Endothelial cell of umbilical vein (primary cell): ENCODE data around the gene CMIP. TPM values are rescaled to one million over a fixed set of nuclear protein-coding genes. Genes with fewer than 3 reads are reported as not detected.

ENCODE experiments used
- BruUV-seq: library from RNA; stranded (reverse); fragments of 400-500 nt; replicated peaks from 2 replicates; lab custom pipeline; 2021; lab: Mats Ljungman, UMichigan
- CTCF ChIA-PET: fragments of 300-600, 350-600 bp; sonication (Branson Sonifier 250); formaldehyde crosslinking; loops from one replicate; lab custom pipeline; 2021; ENCODE audit warnings: antibody characterized with exemption, inconsistent platforms; lab: Charles Lee
- POLR2A ChIA-PET: fragments of 300-600, 350-600 bp; sonication (Branson Sonifier 250); formaldehyde crosslinking; loops from one replicate; lab custom pipeline; 2021; ENCODE audit warnings: antibody characterized with exemption, inconsistent platforms; lab: Charles Lee
- DNase-seq: peaks from one replicate; pipeline ENCODE4 v3.0.0-alpha.2; 2011; ENCODE audit warnings: low read depth, low spot score
- FAIRE-seq: peaks from 2 replicates; lab custom pipeline; 2011; peaks lifted over from hg19 to GRCh38; lab: Jason Lieb, UNC
- H2AFZ ChIP-seq: 2 replicates; pipeline ENCODE4 v1.6.0; 2012; ENCODE audit warnings: low read depth, low read length, control low read depth, inconsistent platforms
- H3K27ac ChIP-seq: 2 replicates; pipeline ENCODE4 v1.5.1; 2011; ENCODE audit warnings: low read depth, mild to moderate bottlenecking, control low read depth, low read length, moderate library complexity; ENCODE audit not compliant: insufficient read depth
- H3K27me3 ChIP-seq, 2 experiments: 2 replicates each; pipeline versions ENCODE4 v1.6.0 to v1.6.1; 2011; ENCODE audit warnings: low read length in 2 of 2, mixed read lengths in 1 of 2; ENCODE audit not compliant: control insufficient read depth in 2 of 2, insufficient read depth in 2 of 2
- H3K36me3 ChIP-seq, 2 experiments: 2 replicates in 1 of 2; 3 replicates in 1 of 2; pipeline ENCODE4 v1.5.1; 2011; ENCODE audit warnings: low read length in 2 of 2, mild to moderate bottlenecking in 1 of 2, moderate library complexity in 1 of 2; ENCODE audit not compliant: control insufficient read depth in 2 of 2, insufficient read depth in 2 of 2; ENCODE audit errors: extremely low read depth in 1 of 2
- H3K4me1 ChIP-seq: 3 replicates; pipeline ENCODE4 v1.5.1; 2011; ENCODE audit warnings: mild to moderate bottlenecking, low read length; ENCODE audit not compliant: control insufficient read depth, insufficient read depth; ENCODE audit errors: extremely low read depth
- H3K4me2 ChIP-seq: 2 replicates; pipeline ENCODE4 v1.6.1; 2011; ENCODE audit warnings: low read length, control low read depth, mixed read lengths; ENCODE audit not compliant: insufficient read depth
- H3K4me3 ChIP-seq, 3 experiments: fragments of 200-600 bp in 1 of 3; sonication (generic), shearing (Covaris generic) in 1 of 3; replicated peaks in 1 of 3; 2 replicates each; pipeline ENCODE4 v1.5.1; 2011 to 2016; ENCODE audit warnings: control low read depth in 3 of 3, low read length in 3 of 3, mild to moderate bottlenecking in 2 of 3, inconsistent platforms in 1 of 3, low read depth in 1 of 3, moderate library complexity in 1 of 3; ENCODE audit not compliant: insufficient read depth in 1 of 3
- H3K79me2 ChIP-seq: 2 replicates; pipeline ENCODE4 v1.6.0; 2012; ENCODE audit warnings: low read length, inconsistent platforms; ENCODE audit not compliant: control insufficient read depth, insufficient read depth
- H3K9ac ChIP-seq: replicated peaks from 2 replicates; pipeline ENCODE3; 2011; ENCODE audit warnings: low read length, control low read depth; ENCODE audit not compliant: insufficient read depth; ENCODE audit errors: extremely low read depth
- H3K9me1 ChIP-seq: replicated peaks from 3 replicates; pipeline ENCODE4 v1.6.0; 2011; ENCODE audit warnings: mild to moderate bottlenecking, low read length; ENCODE audit not compliant: control insufficient read depth, insufficient read depth; ENCODE audit errors: extremely low read depth
- H3K9me3 ChIP-seq: replicated peaks from 2 replicates; pipeline ENCODE4 v1.5.1; 2012; ENCODE audit warnings: low read length, inconsistent platforms; ENCODE audit not compliant: control insufficient read depth, insufficient read depth
- H4K20me1 ChIP-seq: replicated peaks from 2 replicates; pipeline ENCODE3; 2011; ENCODE audit warnings: mild to moderate bottlenecking, low read length; ENCODE audit not compliant: control insufficient read depth, insufficient read depth; ENCODE audit errors: extremely low read depth
- EZH2 ChIP-seq: IDR thresholded peaks from 2 replicates; pipeline ENCODE4 v1.6.1; 2012; ENCODE audit warnings: borderline replicate concordance, low read depth, mild to moderate bottlenecking, moderate library complexity, low read length, inconsistent platforms; ENCODE audit not compliant: severe bottlenecking
- FOS ChIP-seq: IDR thresholded peaks from 2 replicates; pipeline ENCODE4 v1.6.1; 2011; ENCODE audit warnings: mild to moderate bottlenecking, low read length, moderate library complexity, borderline replicate concordance; ENCODE audit not compliant: insufficient read depth
- GATA2 ChIP-seq: IDR thresholded peaks from 2 replicates; pipeline ENCODE4 v1.7.0; 2011; ENCODE audit warnings: low read depth, mild to moderate bottlenecking, moderate library complexity, mixed read lengths, low read length; ENCODE audit not compliant: insufficient read length, insufficient read depth
- JUN ChIP-seq: IDR thresholded peaks from 2 replicates; pipeline ENCODE4 v1.6.1; 2011; ENCODE audit warnings: borderline replicate concordance, low read depth; ENCODE audit not compliant: insufficient read length, insufficient read depth
- MYC ChIP-seq: IDR thresholded peaks from one replicate; pipeline ENCODE4 v1.6.1; 2011; ENCODE audit warnings: mild to moderate bottlenecking, low read depth, low read length
- POLR2A ChIP-seq: IDR thresholded peaks from 2 replicates; pipeline ENCODE4 v1.6.1; 2012; ENCODE audit warnings: low read depth, mild to moderate bottlenecking, control low read depth, low read length
- POLR2AphosphoS5 ChIP-seq: IDR thresholded peaks from 2 replicates; pipeline ENCODE4 v1.6.1; 2012; ENCODE audit warnings: low read depth, mild to moderate bottlenecking, control low read depth, low read length, moderate library complexity; ENCODE audit not compliant: insufficient read depth
- dilution Hi-C: fragments of 300-500 bp; cut with MboI; formaldehyde crosslinking; loops from one replicate; pipeline ENCODE4 v1.15.0; 2019; ENCODE audit warnings: low sequenced_read_pairs; ENCODE audit not compliant: extremely low pct_ligation_motif_present
- intact Hi-C: fragments of 100-400 bp; cut with micrococcal nuclease; formaldehyde crosslinking; loops from one replicate; pipeline ENCODE4 v1.10.0; 2022
- polyA plus RNA-seq, 4 experiments: library from polyadenylated mRNA; depleted of rRNA in 3 of 4; stranded (reverse) in 3 of 4; unstranded in 1 of 4; fragments of >200 nt; gene quantifications; 2 replicates each; pipeline versions ENCODE4 v1.2.1 to v1.2.3, GENCODE V29; 2011 to 2012; ENCODE audit warnings: missing spikeins in 1 of 4
- total RNA-seq: library from RNA; stranded (reverse); gene quantifications from 2 replicates; pipeline ENCODE4 v1.2.3, GENCODE V29; 2021
- TF ChIP-seq, protein P1 (sequence below): IDR thresholded peaks from 2 replicates; pipeline ENCODE4 v1.6.1; 2011; ENCODE audit not compliant: insufficient read depth, insufficient read length
- TF ChIP-seq, protein P2 (sequence below), 2 donors: IDR thresholded peaks; 1 replicate in 1 of 2; 2 replicates in 1 of 2; pipeline ENCODE4 v1.5.1; 2011; ENCODE audit warnings: low read length in 2 of 2, mild to moderate bottlenecking in 2 of 2, moderate library complexity in 2 of 2, control low read depth in 1 of 2, inconsistent platforms in 1 of 2, low read depth in 1 of 2; ENCODE audit not compliant: insufficient read depth in 1 of 2; ENCODE audit errors: extremely low read depth in 1 of 2

The CMIP gene
- total and polyA plus RNA-seq, 2 donors (not counting 3 experiments of a cell fraction or from before 2014, with no cell fraction given) = 29.0 to 101 TPM

DNA sequence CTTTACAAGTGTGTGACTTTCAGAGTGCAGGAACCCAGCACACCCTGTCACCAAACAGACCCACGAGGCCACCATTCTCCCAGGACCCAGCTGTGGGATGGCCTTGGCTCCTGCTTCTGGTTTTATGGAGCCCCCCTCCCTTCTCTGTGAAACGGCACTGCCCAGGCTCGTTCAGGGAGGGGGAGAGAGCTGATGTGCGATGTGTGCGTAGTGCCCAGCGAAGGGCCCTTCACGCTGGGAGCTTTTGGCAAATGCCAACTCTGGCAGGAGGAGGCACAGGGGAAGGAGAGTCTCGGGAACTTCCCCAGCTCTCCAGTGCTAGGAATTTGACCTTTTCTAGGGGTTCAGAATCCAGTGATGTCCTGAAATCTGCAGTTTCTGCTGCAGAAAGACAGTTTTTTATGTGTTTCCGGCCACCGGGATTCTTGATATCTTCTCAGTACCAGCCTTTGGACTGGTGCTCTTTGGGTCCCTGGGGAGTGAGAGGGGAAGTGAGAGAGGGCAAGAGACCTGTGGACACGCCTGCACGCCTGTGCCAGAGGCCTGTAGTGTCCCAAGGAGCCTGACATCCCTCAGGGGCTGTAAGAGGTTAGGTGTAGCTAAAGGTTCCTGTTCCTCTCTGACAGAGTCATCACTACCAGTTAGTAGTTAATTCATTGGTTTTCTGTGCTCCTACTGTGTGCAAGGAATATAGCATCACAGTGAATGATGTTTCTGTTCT is 45.1 kb downstream of the CMIP start:
- H4K20me1 ChIP-seq = no peaks in the 10 kb centered on the region
- H3K79me2 ChIP-seq = peaks cover 60% of the 10 kb centered on the region
- dilution Hi-C loops = no loop called here
- no peak for TF ChIP-seq FOS
- TF ChIP-seq, protein P1, sequence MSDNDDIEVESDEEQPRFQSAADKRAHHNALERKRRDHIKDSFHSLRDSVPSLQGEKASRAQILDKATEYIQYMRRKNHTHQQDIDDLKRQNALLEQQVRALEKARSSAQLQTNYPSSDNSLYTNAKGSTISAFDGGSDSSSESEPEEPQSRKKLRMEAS = no peak
- no peak for TF ChIP-seq MYC
- no peak for TF ChIP-seq JUN
- TF ChIP-seq, protein P2, sequence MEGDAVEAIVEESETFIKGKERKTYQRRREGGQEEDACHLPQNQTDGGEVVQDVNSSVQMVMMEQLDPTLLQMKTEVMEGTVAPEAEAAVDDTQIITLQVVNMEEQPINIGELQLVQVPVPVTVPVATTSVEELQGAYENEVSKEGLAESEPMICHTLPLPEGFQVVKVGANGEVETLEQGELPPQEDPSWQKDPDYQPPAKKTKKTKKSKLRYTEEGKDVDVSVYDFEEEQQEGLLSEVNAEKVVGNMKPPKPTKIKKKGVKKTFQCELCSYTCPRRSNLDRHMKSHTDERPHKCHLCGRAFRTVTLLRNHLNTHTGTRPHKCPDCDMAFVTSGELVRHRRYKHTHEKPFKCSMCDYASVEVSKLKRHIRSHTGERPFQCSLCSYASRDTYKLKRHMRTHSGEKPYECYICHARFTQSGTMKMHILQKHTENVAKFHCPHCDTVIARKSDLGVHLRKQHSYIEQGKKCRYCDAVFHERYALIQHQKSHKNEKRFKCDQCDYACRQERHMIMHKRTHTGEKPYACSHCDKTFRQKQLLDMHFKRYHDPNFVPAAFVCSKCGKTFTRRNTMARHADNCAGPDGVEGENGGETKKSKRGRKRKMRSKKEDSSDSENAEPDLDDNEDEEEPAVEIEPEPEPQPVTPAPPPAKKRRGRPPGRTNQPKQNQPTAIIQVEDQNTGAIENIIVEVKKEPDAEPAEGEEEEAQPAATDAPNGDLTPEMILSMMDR (IDR thresholded peaks at IDR 0.05; ENCODE audit: extremely low read depth in 1 of 2, insufficient read depth in 1 of 2, low read depth in 1 of 2, low read length in 2 of 2) = no peak
- no peak for TF ChIP-seq POLR2A
- TF ChIP-seq EZH2 = no peak
- no peak for TF ChIP-seq POLR2AphosphoS5
- TF ChIP-seq GATA2 = no peak
- CTCF ChIA-PET = interaction anchor here (1.0 kb wide), 1 partner anchor 13 kb away, joined by 3 read pairs; no protein-coding TSS in a partner anchor
- H3K9ac ChIP-seq = no peak overlapping the region
- no peaks in the 10 kb centered on the region for H3K9me3 ChIP-seq
- peaks cover 55% of the 10 kb centered on the region for H3K4me1 ChIP-seq
- no peak overlapping the region for H3K4me3 ChIP-seq
- no peak for DNase-seq
- H3K27ac ChIP-seq = no peak overlapping the region
- POLR2A ChIA-PET = interaction anchor here (0.6 kb wide), 1 partner anchor 16 kb away, joined by 4 read pairs; no protein-coding TSS in a partner anchor
- BruUV-seq = no TSS peak
- intact Hi-C loops = loop anchor here (5.0 kb wide), 1 partner anchor 123 kb away; no protein-coding TSS in a partner anchor
- H3K36me3 ChIP-seq = no peaks in the 10 kb centered on the region
- no peaks in the 10 kb centered on the region for H3K9me1 ChIP-seq
- no peak for FAIRE-seq
- H2AFZ ChIP-seq = no peak overlapping the region
- no peaks in the 10 kb centered on the region for H3K27me3 ChIP-seq
- no peak overlapping the region for H3K4me2 ChIP-seq
